BE2C (cell line): ENCODE results near the gene TBL2.
"Not testable (repeated sequence)": the region's sequence is repeated elsewhere in the genome, so short reads cannot be mapped to it uniquely, and the experiment has no call there.

Experiments used
- DNase-seq: peaks from one replicate; pipeline ENCODE4 v3.0.0-alpha.2; 2020
- H3K27me3 ChIP-seq: fragments of 250-450 bp; sonication (Bioruptor Pico); 2 replicates; pipeline ENCODE4 v1.5.1; 2020; ENCODE audit warnings: mild to moderate bottlenecking
- H3K36me3 ChIP-seq: fragments of 250-450 bp; sonication (Bioruptor Pico); 2 replicates; pipeline ENCODE4 v1.5.1; 2020; ENCODE audit warnings: mild to moderate bottlenecking
- H3K4me1 ChIP-seq: fragments of 250-450 bp; sonication (Bioruptor Pico); 2 replicates; pipeline ENCODE4 v1.5.1; 2020
- H3K4me3 ChIP-seq: 2 replicates; pipeline ENCODE4 v1.5.1; 2011; ENCODE audit warnings: low read depth, low read length
- H3K9me3 ChIP-seq: fragments of 250-450 bp; sonication (Bioruptor Pico); 2 replicates; pipeline ENCODE4 v1.5.1; 2020
- TF ChIP-seq, protein P1 (sequence below): IDR thresholded peaks from 2 replicates; pipeline ENCODE4 v1.5.1; 2012; ENCODE audit warnings: mild to moderate bottlenecking, low read depth, low read length

Gene TBL2

DNA sequence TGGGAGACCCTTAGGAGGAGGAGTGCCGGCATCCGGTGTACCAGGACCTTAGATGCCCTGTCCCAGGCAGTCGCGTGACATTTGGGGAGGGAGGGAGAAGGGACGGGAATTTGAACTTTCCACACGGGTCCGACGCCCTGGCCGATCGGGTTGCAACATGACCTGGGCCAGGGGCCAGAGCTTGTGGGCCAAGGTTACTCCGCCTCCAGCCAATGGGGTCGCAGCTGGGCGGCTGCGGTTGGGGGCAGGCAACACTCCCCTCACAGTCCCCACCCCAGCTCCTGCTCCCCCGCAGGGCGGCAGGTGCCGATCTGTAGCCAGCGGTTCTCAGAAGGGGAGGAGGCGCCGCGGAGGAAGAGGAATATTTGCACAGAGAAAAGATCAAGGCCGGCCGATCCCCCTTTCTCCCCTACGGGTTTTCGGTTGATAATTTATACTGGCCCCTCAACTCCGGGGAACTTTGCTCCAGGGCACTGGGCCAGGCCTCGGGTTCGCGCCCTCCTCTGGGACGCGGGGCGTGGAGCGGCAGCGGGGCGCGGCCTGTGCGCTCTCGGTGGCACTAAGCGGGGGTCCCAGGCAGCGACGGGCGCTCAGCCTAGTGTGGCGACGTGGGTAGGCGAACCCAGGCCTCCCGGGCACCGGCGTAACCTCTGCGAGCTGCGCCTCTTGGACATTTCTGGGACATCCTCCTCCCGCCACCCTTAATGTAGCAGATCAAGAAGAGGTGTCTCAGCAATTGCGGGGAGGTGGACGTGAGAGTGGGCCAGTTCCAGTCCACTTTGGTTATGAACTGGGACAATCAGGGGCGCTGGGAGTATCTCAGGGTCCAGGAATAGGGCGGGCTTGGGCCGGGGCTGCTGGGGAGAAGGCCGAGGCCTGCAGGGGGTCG, 44.8 kb upstream of the TBL2 start:
- Histone ChIP-seq H3K9me3 (no peaks in the 10 kb centered on the region), H3K27me3 (peaks cover 40% of the 10 kb centered on the region), H3K4me3 (no peak overlapping the region), H3K4me1 (no peaks in the 10 kb centered on the region), H3K36me3 (no peaks in the 10 kb centered on the region)
- DNase-seq, result no peak
- TF ChIP-seq, protein P1, sequence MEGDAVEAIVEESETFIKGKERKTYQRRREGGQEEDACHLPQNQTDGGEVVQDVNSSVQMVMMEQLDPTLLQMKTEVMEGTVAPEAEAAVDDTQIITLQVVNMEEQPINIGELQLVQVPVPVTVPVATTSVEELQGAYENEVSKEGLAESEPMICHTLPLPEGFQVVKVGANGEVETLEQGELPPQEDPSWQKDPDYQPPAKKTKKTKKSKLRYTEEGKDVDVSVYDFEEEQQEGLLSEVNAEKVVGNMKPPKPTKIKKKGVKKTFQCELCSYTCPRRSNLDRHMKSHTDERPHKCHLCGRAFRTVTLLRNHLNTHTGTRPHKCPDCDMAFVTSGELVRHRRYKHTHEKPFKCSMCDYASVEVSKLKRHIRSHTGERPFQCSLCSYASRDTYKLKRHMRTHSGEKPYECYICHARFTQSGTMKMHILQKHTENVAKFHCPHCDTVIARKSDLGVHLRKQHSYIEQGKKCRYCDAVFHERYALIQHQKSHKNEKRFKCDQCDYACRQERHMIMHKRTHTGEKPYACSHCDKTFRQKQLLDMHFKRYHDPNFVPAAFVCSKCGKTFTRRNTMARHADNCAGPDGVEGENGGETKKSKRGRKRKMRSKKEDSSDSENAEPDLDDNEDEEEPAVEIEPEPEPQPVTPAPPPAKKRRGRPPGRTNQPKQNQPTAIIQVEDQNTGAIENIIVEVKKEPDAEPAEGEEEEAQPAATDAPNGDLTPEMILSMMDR, result no peak

DNA sequence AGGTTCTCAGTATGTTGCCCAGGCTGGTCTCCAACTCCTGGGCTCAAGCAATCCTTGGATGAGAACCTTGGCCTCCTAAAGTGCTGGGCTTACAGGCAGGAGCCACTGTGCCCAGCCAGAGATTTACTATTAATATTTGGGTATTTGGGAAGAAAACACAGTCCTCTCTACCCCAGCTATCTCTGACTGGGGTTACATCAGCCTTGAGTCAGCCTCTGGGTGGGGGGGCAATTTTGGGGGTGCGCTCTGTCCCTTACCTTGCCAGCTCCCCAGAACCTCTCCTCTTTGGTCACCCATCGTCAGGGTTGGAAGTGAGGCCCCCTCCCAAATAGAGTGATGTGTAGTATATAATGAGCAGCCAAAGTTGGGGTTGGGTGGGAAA, 44.1 kb upstream of the TBL2 start:
- DNase-seq, result no peak
- H3K27me3 ChIP-seq, result peaks cover 33% of the 10 kb centered on the region
- H3K9me3 ChIP-seq, result no peaks in the 10 kb centered on the region
- no peaks in the 10 kb centered on the region for H3K4me1 ChIP-seq
- H3K36me3 ChIP-seq, result no peaks in the 10 kb centered on the region
- TF ChIP-seq, protein P1, result no peak
- no peak overlapping the region for H3K4me3 ChIP-seq

DNA sequence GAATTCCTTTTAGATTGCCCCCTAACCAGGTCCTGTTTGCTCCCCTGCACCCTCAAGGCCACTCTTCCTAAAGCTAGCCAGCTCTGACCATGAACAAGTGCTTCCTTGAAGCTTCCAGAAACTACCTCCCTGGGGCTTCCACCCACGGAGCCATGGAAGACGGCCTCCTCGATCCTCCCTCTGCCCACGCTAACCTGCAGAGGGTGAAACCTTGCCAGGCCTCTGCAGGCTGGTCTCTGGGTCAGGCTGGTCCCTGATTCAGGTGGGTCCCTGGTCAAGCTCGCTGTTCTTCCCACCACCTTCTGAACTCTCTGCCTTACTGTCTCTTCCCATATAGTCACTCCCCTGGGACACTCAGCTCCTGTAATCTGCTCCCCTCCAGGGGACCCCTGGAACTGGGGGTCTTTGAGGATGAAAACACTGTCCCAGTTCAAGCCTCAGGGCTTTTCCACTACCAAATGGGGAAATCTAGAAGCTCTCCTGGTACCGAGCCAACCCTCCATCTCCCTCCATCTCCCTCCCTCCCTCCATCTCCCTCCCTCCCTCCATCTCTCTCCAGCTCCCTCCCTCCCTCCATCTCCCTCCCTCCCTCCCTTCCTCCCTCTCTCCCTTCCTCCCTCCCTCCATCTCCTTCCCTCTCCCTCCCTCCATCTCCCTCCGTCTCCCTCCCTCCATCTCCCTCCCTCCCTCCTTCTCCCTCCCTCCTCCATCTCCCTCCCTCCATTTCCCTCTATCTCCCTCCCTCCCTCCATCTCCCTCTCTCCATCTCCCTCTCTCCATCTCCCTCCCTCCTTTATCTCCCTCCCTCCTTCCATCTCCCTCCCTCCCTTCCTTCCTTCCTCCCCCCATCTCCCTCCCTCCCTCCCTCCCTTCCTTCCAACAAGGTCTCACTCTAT, 43.0 kb upstream of the TBL2 start:
- Histone ChIP-seq H3K4me3 (no peak overlapping the region), H3K4me1 (no peaks in the 10 kb centered on the region), H3K27me3 (peaks cover 31% of the 10 kb centered on the region), H3K36me3 (no peaks in the 10 kb centered on the region), H3K9me3 (no peaks in the 10 kb centered on the region)
- DNase-seq, result no peak
- TF ChIP-seq, protein P1, result no peak

DNA sequence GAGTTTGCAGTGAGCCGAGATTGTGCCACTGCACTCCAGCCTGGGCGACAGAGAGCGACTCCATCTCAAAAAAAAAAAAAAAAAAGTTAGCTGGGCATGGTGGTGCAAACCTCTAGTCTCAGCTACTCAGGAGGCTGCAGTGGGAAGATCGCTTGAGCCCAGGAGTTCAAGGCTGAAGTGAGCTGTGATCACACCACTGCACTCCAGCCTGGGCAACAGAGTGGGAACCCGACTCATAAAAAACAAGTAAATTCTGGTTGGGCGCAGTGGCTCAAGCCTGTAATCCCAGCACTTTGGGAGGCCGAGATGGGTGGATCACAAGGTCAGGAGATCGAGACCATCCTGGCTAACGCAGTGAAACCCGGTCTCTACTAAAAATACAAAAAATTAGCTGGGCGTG, 41.0 kb upstream of the TBL2 start:
- not testable (repeated sequence) for DNase-seq
- peaks cover 24% of the 10 kb centered on the region for H3K27me3 ChIP-seq

DNA sequence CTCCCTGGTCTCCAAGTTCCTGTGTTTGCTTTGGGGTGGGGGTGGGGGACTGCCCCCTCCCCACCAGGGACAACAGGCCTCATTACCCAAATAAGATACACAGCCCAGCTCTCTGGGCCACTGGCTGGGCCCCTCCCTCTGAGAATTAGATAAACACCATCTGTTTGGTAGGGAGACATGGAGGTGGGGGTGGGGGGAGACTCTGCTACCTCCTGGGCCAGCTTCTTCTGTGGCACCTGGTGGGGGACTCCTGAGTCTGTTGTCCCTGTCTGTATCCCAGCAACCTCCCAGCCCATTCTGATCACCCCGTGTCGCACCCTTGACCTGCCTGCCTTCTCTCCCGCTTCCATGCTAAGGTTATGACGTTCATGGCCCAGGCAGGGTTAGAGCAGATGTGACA, 40.2 kb upstream of the TBL2 start:
- H3K9me3 ChIP-seq, result no peaks in the 10 kb centered on the region
- no peaks in the 10 kb centered on the region for H3K36me3 ChIP-seq
- DNase-seq, result no peak
- H3K4me3 ChIP-seq, result no peak overlapping the region
- peaks cover 16% of the 10 kb centered on the region for H3K27me3 ChIP-seq
- TF ChIP-seq, protein P1, result no peak
- no peaks in the 10 kb centered on the region; the same call in 1 of the 2 replicates for H3K4me1 ChIP-seq

More for the DNA sequence above, 41.0 kb upstream of the TBL2 start:
- not testable (repeated sequence) for H3K4me1 ChIP-seq, H3K9me3 ChIP-seq, H3K4me3 ChIP-seq, H3K36me3 ChIP-seq

DNA sequence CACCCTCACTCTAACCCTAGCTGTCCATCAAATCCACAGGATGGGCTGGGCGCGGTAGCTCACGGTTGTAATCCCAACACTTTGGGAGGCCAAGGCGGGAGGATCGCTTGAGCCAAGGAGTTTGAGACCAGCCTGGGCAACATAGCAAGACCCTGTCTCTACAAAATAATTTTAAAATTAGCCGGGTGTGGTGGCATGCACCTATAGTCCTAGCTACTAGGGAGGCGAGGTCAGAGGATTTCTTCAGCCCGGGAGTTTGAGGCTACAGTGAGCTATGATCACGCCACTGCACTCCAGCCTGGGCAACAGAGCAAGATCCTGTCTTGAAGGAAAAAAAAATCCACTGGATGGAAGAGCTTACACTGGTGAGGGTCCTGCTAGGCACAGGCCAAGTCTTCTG, 39.1 kb upstream of the TBL2 start:
- not testable (repeated sequence) for H3K36me3 ChIP-seq, H3K4me1 ChIP-seq, H3K4me3 ChIP-seq, H3K27me3 ChIP-seq, DNase-seq, H3K9me3 ChIP-seq

DNA sequence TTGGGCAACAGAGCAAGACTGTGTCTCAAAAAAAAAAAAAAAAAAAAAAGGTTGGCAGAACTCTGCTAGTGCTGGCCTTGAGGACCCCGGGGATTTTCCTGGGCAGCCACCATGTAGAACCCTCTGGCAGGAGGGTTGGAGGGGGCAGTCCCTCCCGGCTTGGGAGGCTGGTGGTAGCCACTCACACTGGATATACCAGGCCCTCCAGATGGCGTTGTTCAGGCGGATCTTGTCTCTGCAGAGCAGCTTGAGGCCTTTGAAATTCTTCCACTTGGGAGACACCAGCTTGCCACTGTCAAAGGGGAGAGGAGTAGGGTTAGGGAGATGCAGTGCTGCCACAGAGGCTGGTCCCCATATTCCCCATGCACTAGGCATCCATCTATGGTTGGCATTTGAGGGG, 37.5 kb upstream of the TBL2 start:
- Histone ChIP-seq H3K9me3 (no peaks in the 10 kb centered on the region), H3K4me3 (no peak overlapping the region), H3K36me3 (no peaks in the 10 kb centered on the region), H3K27me3 (no peaks in the 10 kb centered on the region), H3K4me1 (no peaks in the 10 kb centered on the region; the same call in 1 of the 2 replicates)
- TF ChIP-seq, protein P1, result no peak
- no peak for DNase-seq

DNA sequence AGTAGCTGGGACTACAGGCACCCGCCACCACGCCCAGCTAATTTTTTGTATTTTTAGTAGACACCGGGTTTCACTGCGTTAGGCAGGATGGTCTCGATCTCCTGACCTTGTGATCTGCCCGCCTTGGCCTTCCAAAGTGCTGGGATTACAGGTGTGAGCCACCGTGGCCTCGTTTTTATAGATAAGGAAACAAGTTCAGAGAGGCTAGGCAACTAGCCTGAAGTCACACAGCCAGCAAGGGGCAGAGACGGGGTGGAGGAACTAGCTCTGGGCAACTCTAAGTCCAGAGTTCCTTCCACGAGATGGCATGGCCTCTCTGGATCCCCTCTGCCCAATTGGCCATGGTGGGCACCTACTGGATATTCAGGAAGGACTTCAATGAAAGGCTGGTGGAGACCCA, 36.6 kb upstream of the TBL2 start:
- H3K4me3 ChIP-seq, H3K9me3 ChIP-seq, H3K27me3 ChIP-seq, H3K4me1 ChIP-seq, H3K36me3 ChIP-seq, DNase-seq: not testable (repeated sequence)
